ENCODE results near the gene SEMA5A.

DNA sequence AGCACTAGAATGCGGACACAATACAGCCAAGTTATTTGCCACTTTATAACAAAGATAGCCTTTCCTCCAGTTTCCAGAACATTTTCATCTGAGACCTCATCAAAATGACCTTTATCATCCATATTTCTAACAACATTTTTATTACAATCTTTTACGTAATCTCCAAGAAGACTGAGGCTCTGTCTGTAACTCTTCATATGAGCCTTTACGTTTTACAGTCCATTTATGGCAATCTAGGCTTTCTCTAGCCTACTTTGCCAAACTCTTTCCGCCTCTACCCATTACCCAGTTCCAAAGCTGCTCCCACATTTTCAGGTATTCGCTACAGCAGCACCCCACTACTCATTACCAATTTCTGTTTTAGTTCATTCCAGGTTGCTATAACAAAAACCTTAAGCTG, 8.2 kb upstream of the SEMA5A start:
- TF ChIP-seq, protein P1, sequence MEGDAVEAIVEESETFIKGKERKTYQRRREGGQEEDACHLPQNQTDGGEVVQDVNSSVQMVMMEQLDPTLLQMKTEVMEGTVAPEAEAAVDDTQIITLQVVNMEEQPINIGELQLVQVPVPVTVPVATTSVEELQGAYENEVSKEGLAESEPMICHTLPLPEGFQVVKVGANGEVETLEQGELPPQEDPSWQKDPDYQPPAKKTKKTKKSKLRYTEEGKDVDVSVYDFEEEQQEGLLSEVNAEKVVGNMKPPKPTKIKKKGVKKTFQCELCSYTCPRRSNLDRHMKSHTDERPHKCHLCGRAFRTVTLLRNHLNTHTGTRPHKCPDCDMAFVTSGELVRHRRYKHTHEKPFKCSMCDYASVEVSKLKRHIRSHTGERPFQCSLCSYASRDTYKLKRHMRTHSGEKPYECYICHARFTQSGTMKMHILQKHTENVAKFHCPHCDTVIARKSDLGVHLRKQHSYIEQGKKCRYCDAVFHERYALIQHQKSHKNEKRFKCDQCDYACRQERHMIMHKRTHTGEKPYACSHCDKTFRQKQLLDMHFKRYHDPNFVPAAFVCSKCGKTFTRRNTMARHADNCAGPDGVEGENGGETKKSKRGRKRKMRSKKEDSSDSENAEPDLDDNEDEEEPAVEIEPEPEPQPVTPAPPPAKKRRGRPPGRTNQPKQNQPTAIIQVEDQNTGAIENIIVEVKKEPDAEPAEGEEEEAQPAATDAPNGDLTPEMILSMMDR (IDR thresholded peaks at IDR 0.05), result no peak
- no peak for TF ChIP-seq POLR2AphosphoS5 (IDR thresholded peaks at IDR 0.05)
- TF ChIP-seq POLR2A (IDR thresholded peaks at IDR 0.05), result no peak
- no peak for TF ChIP-seq EP300 (IDR thresholded peaks at IDR 0.05; ENCODE audit: low read depth)
